Measurements from ENCODE around the gene SCYL1.

Gene SCYL1

GRCh38 chr11:65498727-65498976 lies 26.2 kb upstream of the SCYL1 start:
- no peak for TF ChIP-seq CTCF (IDR thresholded peaks at IDR 0.05; ENCODE audit: low read depth, low read length)
- Histone ChIP-seq H3K27me3 (no peaks in the 10 kb centered on the region), H3K4me3 (ENCODE audit: low read depth, low read length) (peak overlapping the region; percentile 96), H3K36me3 (peaks cover 45% of the 10 kb centered on the region), H3K4me1 (peaks cover 7% of the 10 kb centered on the region; the same call in 1 of the 2 replicates), H3K9me3 (no peaks in the 10 kb centered on the region)
- no peak for DNase-seq

GRCh38 chr11:65498977-65499712 lies 25.7 kb upstream of the SCYL1 start, which contains the start of gene MALAT1:
Gene MALAT1 (plus strand): TSS chr11:65499045.
- Histone ChIP-seq H3K4me3 (ENCODE audit: low read depth, low read length) (peak within 1 kb of the TSS; percentile 96), H3K4me1 (peaks cover 6% of the 10 kb centered on the region; the same call in 1 of the 2 replicates), H3K9me3 (no peaks in the 10 kb centered on the region), H3K36me3 (peaks cover 49% of the 10 kb centered on the region), H3K27me3 (no peaks in the 10 kb centered on the region)
- no peak for TF ChIP-seq CTCF (IDR thresholded peaks at IDR 0.05; ENCODE audit: low read depth, low read length)
- peak; percentile 81 for DNase-seq

- DNase-seq = no peak
- Histone ChIP-seq H3K4me3 (ENCODE audit: low read depth, low read length) (peak overlapping the region; percentile 96), H3K4me1 (no peaks in the 10 kb centered on the region), H3K9me3 (no peaks in the 10 kb centered on the region), H3K36me3 (peaks cover 56% of the 10 kb centered on the region), H3K27me3 (0 out of 2 replicates have a peak, but pooled peaks cover 2% of the 10 kb centered on the region)
- TF ChIP-seq CTCF (IDR thresholded peaks at IDR 0.05; ENCODE audit: low read depth, low read length) = no peak
These were observed 25.0 kb upstream of the SCYL1 start for GRCh38 chr11:65499713-65500386.

GRCh38 chr11:65500387-65501185 lies 24.3 kb upstream of the SCYL1 start:
- Histone ChIP-seq H3K36me3 (peaks cover 64% of the 10 kb centered on the region), H3K4me1 (no peaks in the 10 kb centered on the region), H3K9me3 (no peaks in the 10 kb centered on the region), H3K4me3 (ENCODE audit: low read depth, low read length) (peak overlapping the region; percentile 96), H3K27me3 (0 out of 2 replicates have a peak, but pooled peaks cover 6% of the 10 kb centered on the region)
- DNase-seq = no peak
- no peak for TF ChIP-seq CTCF (IDR thresholded peaks at IDR 0.05; ENCODE audit: low read depth, low read length)

GRCh38 chr11:65501186-65501471 lies 23.8 kb upstream of the SCYL1 start:
- Histone ChIP-seq H3K4me1 (0 out of 2 replicates have a peak, but pooled peaks cover under 1% of the 10 kb centered on the region), H3K27me3 (0 out of 2 replicates have a peak, but pooled peaks cover 6% of the 10 kb centered on the region), H3K9me3 (no peaks in the 10 kb centered on the region), H3K36me3 (peaks cover 69% of the 10 kb centered on the region), H3K4me3 (ENCODE audit: low read depth, low read length) (peak overlapping the region; percentile 96)
- TF ChIP-seq CTCF (IDR thresholded peaks at IDR 0.05; ENCODE audit: low read depth, low read length) = no peak
- no peak for DNase-seq

All from BE2C (cell line).